ENCODE data around the gene MTAP.

The MTAP gene

DNA sequence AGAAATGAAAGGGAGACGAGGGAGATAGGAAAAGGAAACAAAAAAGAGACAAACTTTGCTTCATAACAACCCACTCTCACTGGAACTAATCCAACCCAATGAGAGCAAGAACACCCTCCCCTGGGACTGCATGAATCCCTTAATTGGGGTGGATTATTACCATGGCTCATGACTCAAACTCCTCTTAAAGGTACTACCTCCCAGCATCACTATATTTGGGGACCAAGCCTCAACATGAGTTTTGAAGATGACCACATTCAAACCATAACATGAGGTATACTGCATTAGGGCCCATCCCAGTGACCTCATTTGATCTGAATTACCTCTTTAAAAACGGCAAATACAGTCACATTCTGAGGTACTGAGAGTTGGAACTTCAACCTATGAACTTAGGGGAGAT, 8.0 kb downstream of the MTAP start:
- Histone ChIP-seq H3K9me3 (ENCODE audit: insufficient read depth, low read depth, low read length) (no peaks in the 10 kb centered on the region), H3K27me3 (ENCODE audit: insufficient read depth, low read length) (no peaks in the 10 kb centered on the region), H3K27ac (ENCODE audit: low read length) (no peak overlapping the region), H3K4me1 (ENCODE audit: insufficient read depth, low read length) (peaks cover 6% of the 10 kb centered on the region), H3K4me3 (ENCODE audit: low read length) (no peak overlapping the region), H3K9ac (ENCODE audit: low read depth, low read length) (no peak overlapping the region), H3K36me3 (ENCODE audit: insufficient read depth, low read depth, low read length) (peaks cover 86% of the 10 kb centered on the region)

DNA sequence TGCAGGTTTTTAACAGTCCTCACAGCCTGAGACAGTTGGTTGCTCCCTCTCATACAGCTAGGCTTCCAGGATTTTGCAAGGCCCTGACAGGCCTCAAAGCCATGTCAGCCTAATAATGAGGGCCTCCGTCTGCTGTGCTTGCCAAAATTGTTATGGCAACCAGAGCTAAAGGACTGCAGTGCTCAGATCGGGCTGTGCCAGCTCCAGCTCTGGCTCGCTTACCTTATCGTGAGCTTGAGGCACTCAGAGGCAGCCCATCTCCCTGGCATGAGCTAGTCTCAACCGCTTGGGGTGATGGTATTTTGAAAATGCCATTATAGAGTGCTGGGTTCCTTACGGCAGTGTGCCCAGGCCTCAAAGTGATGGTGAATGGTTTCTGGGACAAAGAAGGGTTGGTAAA, 8.4 kb downstream of the MTAP start:
- Histone ChIP-seq H3K4me1 (ENCODE audit: insufficient read depth, low read length) (peaks cover 4% of the 10 kb centered on the region), H3K9ac (ENCODE audit: low read depth, low read length) (no peak overlapping the region), H3K27ac (ENCODE audit: low read length) (no peak overlapping the region), H3K9me3 (ENCODE audit: insufficient read depth, low read depth, low read length) (no peaks in the 10 kb centered on the region), H3K36me3 (ENCODE audit: insufficient read depth, low read depth, low read length) (peaks cover 86% of the 10 kb centered on the region), H3K27me3 (ENCODE audit: insufficient read depth, low read length) (no peaks in the 10 kb centered on the region), H3K4me3 (ENCODE audit: low read length) (no peak overlapping the region)

DNA sequence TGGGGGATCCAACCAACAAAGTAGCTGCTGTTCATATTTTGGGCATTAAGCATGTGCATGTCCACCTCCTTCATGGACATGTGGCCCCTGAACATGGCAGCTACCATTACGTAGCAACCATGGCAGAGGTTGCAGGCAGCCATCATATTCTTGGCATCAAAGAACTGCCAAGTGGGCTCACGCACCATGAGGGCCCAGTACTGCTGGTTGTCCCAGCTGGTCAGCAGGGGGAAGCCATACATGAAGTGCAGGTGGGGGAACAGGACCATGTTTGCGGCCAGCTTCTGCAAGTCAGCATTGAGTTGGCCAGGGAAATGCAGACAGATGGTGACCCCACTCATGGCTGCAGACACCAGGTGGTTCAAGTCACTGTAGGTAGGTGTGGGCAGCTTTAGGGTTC, 9.5 kb downstream of the MTAP start:
- H3K9me3 ChIP-seq (ENCODE audit: insufficient read depth, low read depth, low read length), result no peaks in the 10 kb centered on the region
- H3K4me3 ChIP-seq (ENCODE audit: low read length), result no peak overlapping the region
- H3K4me1 ChIP-seq (ENCODE audit: insufficient read depth, low read length), result 0 out of 2 replicates have a peak, but pooled peaks cover 2% of the 10 kb centered on the region
- no peak overlapping the region for H3K27ac ChIP-seq (ENCODE audit: low read length)
- peaks cover 88% of the 10 kb centered on the region for H3K36me3 ChIP-seq (ENCODE audit: insufficient read depth, low read depth, low read length)
- no peak overlapping the region for H3K9ac ChIP-seq (ENCODE audit: low read depth, low read length)
- no peaks in the 10 kb centered on the region for H3K27me3 ChIP-seq (ENCODE audit: insufficient read depth, low read length)

DNA sequence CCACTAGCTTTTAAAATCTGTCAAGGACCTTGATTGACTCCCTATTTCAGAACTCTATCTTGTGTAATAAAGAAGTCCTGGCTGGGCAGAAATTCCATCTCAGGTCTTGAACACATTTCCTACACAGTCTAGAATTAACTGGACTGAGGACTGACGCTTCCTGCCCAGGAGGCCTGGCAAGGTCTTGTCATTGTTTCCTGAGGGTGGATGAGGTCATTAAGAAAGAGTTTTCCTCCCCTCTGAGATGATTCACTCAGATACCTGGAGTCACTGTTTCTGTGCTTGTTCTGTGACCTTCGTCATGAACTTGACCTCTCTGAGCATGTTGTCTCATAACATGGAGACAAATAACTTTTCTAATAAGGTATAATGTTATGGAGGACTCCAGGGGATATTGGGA, 10.0 kb downstream of the MTAP start:
- 0 out of 2 replicates have a peak, but pooled peaks cover 2% of the 10 kb centered on the region for H3K4me1 ChIP-seq (ENCODE audit: insufficient read depth, low read length)
- H3K9me3 ChIP-seq (ENCODE audit: insufficient read depth, low read depth, low read length), result no peaks in the 10 kb centered on the region

DNA sequence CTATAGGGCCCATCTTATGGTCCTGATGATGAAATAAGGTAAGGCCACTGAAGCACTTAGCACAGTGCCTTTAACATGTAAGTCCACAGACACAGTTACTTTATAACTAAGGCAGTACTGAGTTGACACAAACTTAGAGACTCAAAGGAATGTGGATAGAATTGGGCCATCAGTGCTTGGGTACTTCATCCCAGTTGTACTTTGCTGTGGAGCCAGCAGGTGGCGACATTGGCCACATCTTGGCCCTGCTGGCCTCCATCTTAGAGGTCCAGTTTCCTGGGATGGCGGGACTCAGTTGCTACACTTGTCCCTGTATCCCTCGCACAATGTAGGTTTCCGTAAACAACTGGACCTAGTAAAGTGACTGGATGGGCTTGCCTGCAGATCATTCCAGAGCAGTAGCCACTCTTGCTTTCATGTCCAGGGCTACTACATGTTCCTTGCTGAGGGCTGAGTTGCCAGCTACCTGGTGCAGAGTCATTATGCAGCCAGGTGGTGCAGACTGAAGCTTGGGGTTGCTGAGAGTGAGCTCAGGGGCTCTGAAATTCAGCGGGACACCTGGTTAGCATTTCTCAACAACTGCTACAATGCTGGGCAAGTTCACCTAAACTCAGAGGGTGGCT, 10.6 kb downstream of the MTAP start:
- Histone ChIP-seq H3K9ac (ENCODE audit: low read depth, low read length) (no peak overlapping the region), H3K27ac (ENCODE audit: low read length) (no peak overlapping the region), H3K27me3 (ENCODE audit: insufficient read depth, low read length) (no peaks in the 10 kb centered on the region), H3K4me1 (ENCODE audit: insufficient read depth, low read length) (0 out of 2 replicates have a peak, but pooled peaks cover 2% of the 10 kb centered on the region), H3K36me3 (ENCODE audit: insufficient read depth, low read depth, low read length) (peaks cover 88% of the 10 kb centered on the region), H3K4me3 (ENCODE audit: low read length) (no peak overlapping the region), H3K9me3 (ENCODE audit: insufficient read depth, low read depth, low read length) (no peaks in the 10 kb centered on the region)

More for the DNA sequence above, 10.0 kb downstream of the MTAP start:
- no peak overlapping the region for H3K27ac ChIP-seq (ENCODE audit: low read length)
- peaks cover 88% of the 10 kb centered on the region for H3K36me3 ChIP-seq (ENCODE audit: insufficient read depth, low read depth, low read length)
- H3K9ac ChIP-seq (ENCODE audit: low read depth, low read length), result no peak overlapping the region
- H3K4me3 ChIP-seq (ENCODE audit: low read length), result no peak overlapping the region
- H3K27me3 ChIP-seq (ENCODE audit: insufficient read depth, low read length), result no peaks in the 10 kb centered on the region

DNA sequence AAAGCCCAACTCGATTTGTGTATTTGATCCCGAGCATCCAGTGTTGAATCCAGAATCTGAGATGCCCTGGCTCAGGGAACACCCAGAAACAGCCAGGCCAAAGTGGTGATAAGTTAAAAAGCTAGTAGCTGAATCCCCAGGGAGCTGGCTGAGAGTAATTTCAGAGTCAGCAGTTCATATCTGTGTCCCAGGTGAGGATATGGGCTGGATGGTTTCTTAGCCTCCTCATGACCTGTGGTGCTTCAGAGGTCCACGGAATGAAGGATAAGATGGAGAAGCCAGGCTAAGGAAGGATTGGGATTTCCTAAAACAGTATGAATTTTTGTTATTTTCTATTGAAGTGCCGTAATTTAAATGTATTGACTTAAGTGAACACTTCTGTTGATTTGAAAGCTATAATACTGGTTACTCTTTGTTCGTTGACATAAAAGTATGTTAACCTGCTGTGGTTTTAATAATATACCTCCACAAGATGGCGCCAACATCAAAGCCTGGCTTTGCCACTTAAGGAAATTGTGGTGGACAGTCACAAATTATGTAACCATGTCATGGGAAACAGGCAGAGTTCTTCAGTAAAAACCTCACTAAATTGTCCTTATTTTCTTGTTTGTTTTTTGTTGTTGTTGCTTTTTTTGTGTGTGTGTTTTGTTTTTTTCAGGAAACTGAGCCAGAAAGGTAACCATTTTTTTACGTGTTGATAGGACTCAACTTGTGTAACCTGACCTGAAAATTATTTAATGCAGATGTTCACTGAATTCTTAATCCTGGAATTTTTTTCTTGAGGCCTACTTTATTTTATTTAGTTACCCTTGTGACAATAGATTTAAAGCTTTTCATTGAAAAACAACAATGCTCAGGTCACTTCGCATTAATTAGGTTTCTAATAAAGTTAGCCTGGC, 11.4 kb downstream of the MTAP start:
- peaks cover 88% of the 10 kb centered on the region for H3K36me3 ChIP-seq (ENCODE audit: insufficient read depth, low read depth, low read length)
- no peaks in the 10 kb centered on the region for H3K27me3 ChIP-seq (ENCODE audit: insufficient read depth, low read length)
- no peaks in the 10 kb centered on the region for H3K9me3 ChIP-seq (ENCODE audit: insufficient read depth, low read depth, low read length)
- 0 out of 2 replicates have a peak, but pooled peaks cover 2% of the 10 kb centered on the region for H3K4me1 ChIP-seq (ENCODE audit: insufficient read depth, low read length)
- no peak overlapping the region for H3K27ac ChIP-seq (ENCODE audit: low read length)
- H3K9ac ChIP-seq (ENCODE audit: low read depth, low read length), result no peak overlapping the region
- no peak overlapping the region for H3K4me3 ChIP-seq (ENCODE audit: low read length)

DNA sequence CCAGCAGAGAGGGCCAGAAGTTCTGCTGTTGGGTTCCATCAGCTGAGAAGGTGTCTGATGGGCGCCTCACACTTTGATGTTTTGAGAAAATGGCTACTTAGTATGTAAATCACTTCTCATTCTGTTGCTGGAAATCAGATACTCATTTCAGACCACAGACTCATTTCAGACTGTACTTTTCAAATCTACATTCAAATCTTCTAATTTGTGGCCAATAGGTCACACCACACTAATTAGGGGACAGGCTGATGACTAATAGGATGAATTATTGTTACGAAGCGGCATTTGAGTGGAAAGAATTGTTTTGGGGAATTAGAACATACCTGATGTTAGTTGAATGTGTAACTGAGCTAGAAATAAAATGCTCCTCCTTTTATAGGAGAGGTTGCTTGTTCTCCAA, 13.2 kb downstream of the MTAP start:
- Histone ChIP-seq H3K27me3 (ENCODE audit: insufficient read depth, low read length) (no peaks in the 10 kb centered on the region), H3K36me3 (ENCODE audit: insufficient read depth, low read depth, low read length) (peaks cover 86% of the 10 kb centered on the region), H3K4me1 (ENCODE audit: insufficient read depth, low read length) (0 out of 2 replicates have a peak, but pooled peaks cover 2% of the 10 kb centered on the region), H3K4me3 (ENCODE audit: low read length) (no peak overlapping the region), H3K9me3 (ENCODE audit: insufficient read depth, low read depth, low read length) (no peaks in the 10 kb centered on the region; the same call in 1 of the 2 replicates), H3K9ac (ENCODE audit: low read depth, low read length) (no peak overlapping the region), H3K27ac (ENCODE audit: low read length) (no peak overlapping the region)

DNA sequence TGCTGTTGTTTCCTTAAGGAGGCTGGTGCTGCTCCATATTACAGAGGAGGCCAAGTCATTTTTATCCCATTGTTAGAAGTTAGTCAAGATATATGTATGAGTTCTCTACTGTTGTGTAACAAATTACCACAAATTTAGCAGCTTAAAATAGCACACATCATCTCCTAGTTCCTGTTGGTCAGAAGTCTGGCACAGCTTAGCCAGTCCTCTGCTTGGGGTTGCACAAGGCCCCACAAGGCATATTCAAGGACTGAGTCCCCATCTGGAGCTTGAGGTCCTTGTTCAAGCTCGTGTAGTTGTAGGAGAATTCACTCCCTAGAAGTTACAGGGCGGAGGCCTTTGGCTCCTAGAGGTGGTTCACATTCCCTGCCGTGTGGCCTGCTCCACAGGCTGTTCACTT, 14.7 kb downstream of the MTAP start:
- Histone ChIP-seq H3K36me3 (ENCODE audit: insufficient read depth, low read depth, low read length) (peaks cover 74% of the 10 kb centered on the region), H3K9me3 (ENCODE audit: insufficient read depth, low read depth, low read length) (no peaks in the 10 kb centered on the region; the same call in 1 of the 2 replicates), H3K4me3 (ENCODE audit: low read length) (no peak overlapping the region), H3K9ac (ENCODE audit: low read depth, low read length) (no peak overlapping the region), H3K27ac (ENCODE audit: low read length) (no peak overlapping the region), H3K4me1 (ENCODE audit: insufficient read depth, low read length) (0 out of 2 replicates have a peak, but pooled peaks cover 2% of the 10 kb centered on the region), H3K27me3 (ENCODE audit: insufficient read depth, low read length) (no peaks in the 10 kb centered on the region)

DNA sequence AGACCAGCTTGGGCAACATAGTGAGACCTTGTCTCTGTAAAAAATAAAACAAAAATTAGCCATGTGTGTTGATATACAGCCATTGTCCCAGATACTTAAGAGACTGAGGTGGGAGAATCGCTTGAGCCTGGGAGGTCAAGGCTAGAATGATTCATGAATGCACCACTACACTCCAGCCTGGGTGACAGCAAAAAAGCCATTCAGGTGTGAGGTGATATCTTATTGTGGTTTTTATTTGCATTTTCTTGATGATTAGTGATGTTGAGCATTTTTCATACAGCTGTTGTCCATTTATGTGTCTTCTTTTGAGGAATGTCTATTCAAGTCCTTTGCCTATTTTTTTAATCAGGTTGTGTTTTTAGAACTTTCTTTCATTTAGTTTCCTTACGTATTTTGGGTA, 23.2 kb downstream of the MTAP start:
- Histone ChIP-seq H3K36me3 (ENCODE audit: insufficient read depth, low read depth, low read length) (peaks cover 76% of the 10 kb centered on the region), H3K27me3 (ENCODE audit: insufficient read depth, low read length) (no peaks in the 10 kb centered on the region), H3K27ac (ENCODE audit: low read length) (no peak overlapping the region), H3K9ac (ENCODE audit: low read depth, low read length) (no peak overlapping the region), H3K9me3 (ENCODE audit: insufficient read depth, low read depth, low read length) (peaks cover 5% of the 10 kb centered on the region; the same call in 1 of the 2 replicates), H3K4me1 (ENCODE audit: insufficient read depth, low read length) (no peaks in the 10 kb centered on the region), H3K4me3 (ENCODE audit: low read length) (no peak overlapping the region)

DNA sequence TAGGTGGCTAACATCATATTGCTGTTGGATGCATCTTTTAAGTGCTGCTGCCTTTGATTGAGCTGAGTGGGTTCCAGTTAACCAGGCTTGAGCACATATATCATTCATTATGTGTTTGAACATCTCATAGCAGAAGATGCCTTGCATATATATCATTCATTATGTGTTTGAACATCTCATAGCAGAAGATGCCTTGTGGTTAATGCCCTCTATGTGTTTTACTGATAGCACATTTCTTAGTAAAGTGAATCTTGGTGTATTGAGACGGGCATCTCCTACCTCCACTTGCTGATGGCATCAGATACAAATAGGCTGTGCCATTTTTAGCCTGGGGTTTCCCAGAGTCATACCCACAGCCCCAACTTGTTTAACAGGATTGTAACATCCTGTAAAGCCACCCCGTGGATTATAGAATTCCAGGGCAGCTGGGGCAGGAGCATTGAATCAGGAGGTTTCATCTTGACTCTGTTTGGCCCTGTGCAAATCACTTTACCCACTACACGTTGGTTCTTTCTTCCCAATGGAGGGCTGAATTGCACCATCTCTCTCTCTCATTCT, 26.5 kb downstream of the MTAP start:
- Histone ChIP-seq H3K27me3 (ENCODE audit: insufficient read depth, low read length) (no peaks in the 10 kb centered on the region), H3K9ac (ENCODE audit: low read depth, low read length) (no peak overlapping the region), H3K4me1 (ENCODE audit: insufficient read depth, low read length) (no peaks in the 10 kb centered on the region), H3K27ac (ENCODE audit: low read length) (no peak overlapping the region), H3K4me3 (ENCODE audit: low read length) (no peak overlapping the region), H3K36me3 (ENCODE audit: insufficient read depth, low read depth, low read length) (peaks cover 99% of the 10 kb centered on the region), H3K9me3 (ENCODE audit: insufficient read depth, low read depth, low read length) (peaks cover 5% of the 10 kb centered on the region; the same call in 1 of the 2 replicates)

DNA sequence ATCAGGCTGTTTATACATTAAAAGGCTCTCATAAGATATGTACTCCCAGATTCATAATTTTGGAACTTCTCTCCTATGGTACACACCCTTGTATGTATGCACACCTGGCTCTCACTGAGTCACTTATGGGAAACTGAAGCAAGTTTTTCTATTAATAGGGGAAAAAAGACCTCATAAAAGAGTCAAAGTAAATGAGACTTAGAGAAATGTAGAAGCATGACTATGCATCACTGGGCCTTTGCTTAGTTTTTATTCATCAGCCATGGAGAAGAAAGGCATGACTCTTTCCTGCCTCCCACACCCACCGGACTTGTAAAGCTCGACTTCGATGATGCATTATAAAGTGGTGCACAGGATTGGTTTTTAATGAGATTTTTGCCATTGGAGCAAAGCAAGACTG, 28.2 kb downstream of the MTAP start:
- Histone ChIP-seq H3K27me3 (ENCODE audit: insufficient read depth, low read length) (no peaks in the 10 kb centered on the region), H3K4me1 (ENCODE audit: insufficient read depth, low read length) (no peaks in the 10 kb centered on the region), H3K9ac (ENCODE audit: low read depth, low read length) (no peak overlapping the region), H3K9me3 (ENCODE audit: insufficient read depth, low read depth, low read length) (no peaks in the 10 kb centered on the region), H3K4me3 (ENCODE audit: low read length) (no peak overlapping the region), H3K36me3 (ENCODE audit: insufficient read depth, low read depth, low read length) (peaks cover 99% of the 10 kb centered on the region), H3K27ac (ENCODE audit: low read length) (no peak overlapping the region)

All from iPS-20b (cell line).